ENCODE results near the gene MORN4. TPM values are rescaled to one million over a fixed set of nuclear protein-coding genes. Genes with fewer than 3 reads are reported as not detected.
A peak's percentile ranks its signal among the peaks of the same experiment; 100 is the strongest.
"Not testable (repeated sequence)": the region's sequence is repeated elsewhere in the genome, so short reads cannot be mapped to it uniquely, and the experiment has no call there.

Gene MORN4
- total RNA-seq, 4 donors from 2014 or later, result 0.34 to 3.6 (median 1.2) TPM

DNA sequence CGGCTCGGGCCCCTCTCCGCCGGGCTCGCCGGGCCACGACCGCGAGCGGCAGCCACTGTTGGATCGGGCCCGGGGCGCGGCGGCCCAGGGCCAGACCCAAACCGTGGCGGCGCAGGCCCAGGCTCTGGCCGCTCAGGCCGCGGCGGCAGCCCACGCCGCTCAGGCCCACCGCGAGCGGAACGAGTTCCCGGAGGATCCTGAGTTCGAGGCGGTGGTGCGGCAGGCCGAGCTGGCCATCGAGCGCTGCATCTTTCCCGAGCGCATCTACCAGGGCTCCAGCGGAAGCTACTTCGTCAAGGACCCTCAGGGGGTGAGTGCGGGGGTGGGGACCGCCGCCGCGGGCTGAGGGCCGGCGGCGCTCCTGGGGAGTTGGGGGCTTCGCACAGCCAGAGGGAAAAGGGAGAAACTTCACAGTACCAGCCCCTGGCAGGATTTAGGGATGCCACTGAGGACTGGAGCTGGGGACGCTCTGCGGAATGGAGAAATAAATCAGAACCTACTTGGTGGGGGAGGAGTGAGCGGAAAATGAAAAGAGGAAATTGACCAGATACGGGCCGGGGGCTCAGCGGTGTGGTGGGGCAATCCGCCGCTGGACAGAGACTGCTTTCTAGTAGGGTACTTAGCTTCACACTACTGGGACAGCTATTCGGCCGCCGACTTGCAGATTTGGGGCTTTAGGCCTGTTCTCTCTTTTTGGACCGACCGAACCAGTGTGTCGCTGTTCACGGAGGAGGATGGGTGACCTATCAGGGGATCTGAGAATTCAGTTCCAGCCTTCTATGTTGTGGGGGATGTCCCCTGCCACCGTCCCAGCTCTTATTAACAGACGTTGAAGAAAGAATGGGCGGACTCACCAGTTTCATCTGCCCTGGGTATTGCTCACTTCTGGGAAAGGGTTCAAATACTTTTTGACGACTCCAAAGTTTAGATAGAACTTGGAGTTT, 7.8 kb upstream of the MORN4 start:
- peaks cover 5 to 34% (median 18%) of the 10 kb centered on the region in 3 donors for H3K4me1 ChIP-seq
- no peak for DNase-seq
- peak overlapping the region; percentile 63 to 94 (median 84) for H3K4me3 ChIP-seq
- TF ChIP-seq, protein P1, sequence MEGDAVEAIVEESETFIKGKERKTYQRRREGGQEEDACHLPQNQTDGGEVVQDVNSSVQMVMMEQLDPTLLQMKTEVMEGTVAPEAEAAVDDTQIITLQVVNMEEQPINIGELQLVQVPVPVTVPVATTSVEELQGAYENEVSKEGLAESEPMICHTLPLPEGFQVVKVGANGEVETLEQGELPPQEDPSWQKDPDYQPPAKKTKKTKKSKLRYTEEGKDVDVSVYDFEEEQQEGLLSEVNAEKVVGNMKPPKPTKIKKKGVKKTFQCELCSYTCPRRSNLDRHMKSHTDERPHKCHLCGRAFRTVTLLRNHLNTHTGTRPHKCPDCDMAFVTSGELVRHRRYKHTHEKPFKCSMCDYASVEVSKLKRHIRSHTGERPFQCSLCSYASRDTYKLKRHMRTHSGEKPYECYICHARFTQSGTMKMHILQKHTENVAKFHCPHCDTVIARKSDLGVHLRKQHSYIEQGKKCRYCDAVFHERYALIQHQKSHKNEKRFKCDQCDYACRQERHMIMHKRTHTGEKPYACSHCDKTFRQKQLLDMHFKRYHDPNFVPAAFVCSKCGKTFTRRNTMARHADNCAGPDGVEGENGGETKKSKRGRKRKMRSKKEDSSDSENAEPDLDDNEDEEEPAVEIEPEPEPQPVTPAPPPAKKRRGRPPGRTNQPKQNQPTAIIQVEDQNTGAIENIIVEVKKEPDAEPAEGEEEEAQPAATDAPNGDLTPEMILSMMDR (IDR thresholded peaks at IDR 0.05), result peak in 1 of 6 experiments; percentile 5
- TF ChIP-seq POLR2A (IDR thresholded peaks at IDR 0.05), result peak in 1 of 4 donors; percentile 11
- H3K27me3 ChIP-seq, result no peaks in the 10 kb centered on the region
- 2 to 3% methylated on average over 18 to 26 of the region's 67 CpGs for WGBS, 2 donors
- no peaks in the 10 kb centered on the region for H3K9me3 ChIP-seq
- intact Hi-C loops (cut with DNase I), result no loop called here
- H3K36me3 ChIP-seq, result peaks cover 0 to 26% (median 0%) of the 10 kb centered on the region in 3 donors
- peak overlapping the region; percentile 90 to 95 (median 92) for H3K27ac ChIP-seq

GRCh38 chr10:97640174-97640867, 7.0 kb upstream of the MORN4 start, which contains the start of gene PI4K2A:
TSS of gene PI4K2A (plus strand) at chr10:97640671. CDS start at chr10:97640743, 72 bp downstream.
- H3K36me3 ChIP-seq, result peaks cover 0 to 24% (median 0%) of the 10 kb centered on the region in 3 donors
- H3K4me3 ChIP-seq, result peak within 1 kb of the TSS; percentile 63 to 94 (median 84)
- H3K9me3 ChIP-seq, result no peaks in the 10 kb centered on the region
- 3 to 5% methylated on average over 16 to 20 of the region's 54 CpGs for WGBS, 2 donors
- H3K27ac ChIP-seq, result peak within 1 kb of the TSS; percentile 90 to 95 (median 92)
- DNase-seq, result peak; percentile 93
- H3K27me3 ChIP-seq, result no peaks in the 10 kb centered on the region
- H3K4me1 ChIP-seq, result peaks cover 5 to 34% (median 18%) of the 10 kb centered on the region in 3 donors
- TF ChIP-seq POLR2A (IDR thresholded peaks at IDR 0.05), result peak in 3 of 4 donors; percentile 79 to 96 (median 92)
- TF ChIP-seq, protein P1 (IDR thresholded peaks at IDR 0.05), result peak in 1 of 6 experiments; percentile 16
- intact Hi-C loops (cut with DNase I), result no loop called here

DNA sequence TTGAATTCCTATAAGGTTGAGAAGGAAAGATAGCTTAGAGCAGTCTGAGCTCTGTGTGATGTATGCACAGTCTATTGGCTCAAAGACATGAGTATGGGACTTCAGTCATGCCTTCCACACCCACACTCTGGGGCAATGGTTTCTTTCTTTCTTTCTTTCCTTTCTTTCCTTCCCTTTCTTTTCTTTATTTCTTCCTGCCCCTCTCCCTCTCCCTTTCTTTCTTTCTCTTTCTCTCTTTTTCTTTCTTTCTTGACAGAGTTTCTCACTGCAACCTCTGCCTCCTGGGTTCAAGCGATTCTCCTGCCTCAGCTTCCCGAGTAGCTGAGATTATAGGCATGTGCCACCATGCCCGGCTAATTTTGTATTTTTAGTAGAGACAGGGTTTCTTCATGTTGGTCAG, 5.8 kb upstream of the MORN4 start:
- H3K9me3 ChIP-seq; H3K27ac ChIP-seq; DNase-seq; H3K4me3 ChIP-seq; H3K27me3 ChIP-seq; intact Hi-C loops (cut with DNase I): not testable (repeated sequence)
- 75 to 87% methylated on average over 3 of the region's 3 CpGs for WGBS, 2 donors
- Histone ChIP-seq H3K4me1 (peaks cover 5 to 27% (median 18%) of the 10 kb centered on the region in 3 donors), H3K36me3 (peaks cover 0 to 12% (median 0%) of the 10 kb centered on the region in 3 donors)

DNA sequence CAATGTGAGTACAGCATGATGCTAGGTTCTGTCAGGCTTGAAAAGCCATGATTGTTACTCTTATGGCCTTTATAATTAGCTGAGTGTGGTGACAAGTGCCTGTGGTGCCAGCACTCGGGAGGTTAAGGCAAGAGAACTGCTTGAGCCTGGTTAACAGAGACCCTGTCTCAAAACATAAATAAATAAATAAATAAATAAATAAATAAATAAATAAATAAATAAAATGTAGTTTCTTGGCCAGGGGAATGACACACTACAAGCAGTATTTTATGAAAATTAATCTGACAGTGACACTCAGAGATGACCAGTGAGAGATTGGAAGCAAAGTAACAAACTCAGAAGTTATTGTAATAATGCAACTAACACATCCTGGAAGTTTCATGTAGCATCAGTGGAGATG, 2.3 kb upstream of the MORN4 start:
- intact Hi-C loops (cut with DNase I), result no loop called here
- peaks cover 4 to 24% (median 5%) of the 10 kb centered on the region in 3 donors for H3K4me1 ChIP-seq
- H3K4me3 ChIP-seq, result no peak overlapping the region
- no peaks in the 10 kb centered on the region for H3K9me3 ChIP-seq
- H3K36me3 ChIP-seq, result no peaks in the 10 kb centered on the region
- no peak overlapping the region for H3K27ac ChIP-seq
- H3K27me3 ChIP-seq, result no peaks in the 10 kb centered on the region
- DNase-seq, result no peak
- no peak for TF ChIP-seq POLR2A (IDR thresholded peaks at IDR 0.05)
- TF ChIP-seq, protein P1 (IDR thresholded peaks at IDR 0.05), result no peak
- WGBS, 2 donors, result 50 to 100% methylated on average over 1 of the region's 1 CpG

GRCh38 chr10:97633921-97634320, 621 bp upstream of the MORN4 start:
- DNase-seq, result no peak
- Histone ChIP-seq H3K9me3 (no peaks in the 10 kb centered on the region), H3K27ac (peak overlapping the region in 3 of 4 donors; percentile 58 to 74 (median 71)), H3K36me3 (no peaks in the 10 kb centered on the region), H3K4me1 (peaks cover 4 to 19% (median 5%) of the 10 kb centered on the region in 3 donors), H3K27me3 (no peaks in the 10 kb centered on the region), H3K4me3 (peak overlapping the region; percentile 45 to 87 (median 78))
- 84 to 86% methylated on average over 4 to 6 of the region's 8 CpGs for WGBS, 2 donors
- intact Hi-C loops (cut with DNase I), result no loop called here
- TF ChIP-seq, protein P1 (IDR thresholded peaks at IDR 0.05), result peak in 4 of 6 experiments; percentile 15 to 40 (median 20)
- no peak for TF ChIP-seq POLR2A (IDR thresholded peaks at IDR 0.05)

All from esophagus squamous epithelium (tissue), 5 donors.